Activated CD4-positive, CD25-positive, alpha-beta regulatory T cell treated with anti-CD3 and anti-CD28 coated beads, Interleukin-2, amount 50 U/mL, for 16 hours (primary cell): ENCODE data around the gene PARP1.
A peak's percentile ranks its signal among the peaks of the same experiment; 100 is the strongest.
"Not testable (repeated sequence)": the region's sequence is repeated elsewhere in the genome, so short reads cannot be mapped to it uniquely, and the experiment has no call there.

Experiments
- DNase-seq: peaks from one replicate; pipeline ENCODE4 v3.0.0-alpha.2; 2020; ENCODE audit warnings: low read depth, low spot score

The PARP1 gene

GRCh38 chr1:226407497-226408284, at the start of gene PARP1:
Gene PARP1 (minus strand): TSS chr1:226408093. CDS start chr1:226407929, 164 bp downstream.
- peak; percentile 75 for DNase-seq

DNA sequence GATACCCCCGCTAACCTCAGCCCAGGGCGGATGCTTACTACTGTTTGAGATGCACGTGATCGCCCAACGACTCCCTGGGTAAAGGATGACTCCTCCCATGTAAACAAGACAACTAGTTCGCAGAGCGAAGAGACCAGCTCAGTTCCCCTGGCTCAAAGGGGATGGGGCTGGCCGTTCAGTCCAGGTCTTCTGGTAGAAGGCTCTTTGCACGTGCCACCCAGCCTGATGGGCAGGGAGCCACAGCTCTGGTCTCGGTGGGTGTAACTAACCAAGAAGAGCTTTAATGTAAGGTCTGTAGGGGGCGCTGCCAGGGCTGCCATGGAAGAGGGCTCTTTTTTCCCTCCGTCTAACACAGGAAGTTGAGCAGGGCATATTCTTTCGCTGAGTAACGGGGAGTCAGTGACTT, 49.4 kb upstream of the PARP1 start:
- no peak for DNase-seq

GRCh38 chr1:226455843-226456242, 48.0 kb upstream of the PARP1 start:
- no peak for DNase-seq

- DNase-seq: no peak
Observed at GRCh38 chr1:226454349-226454748, 46.5 kb upstream of the PARP1 start.

GRCh38 chr1:226453015-226453704, 45.3 kb upstream of the PARP1 start:
- DNase-seq: no peak

DNA sequence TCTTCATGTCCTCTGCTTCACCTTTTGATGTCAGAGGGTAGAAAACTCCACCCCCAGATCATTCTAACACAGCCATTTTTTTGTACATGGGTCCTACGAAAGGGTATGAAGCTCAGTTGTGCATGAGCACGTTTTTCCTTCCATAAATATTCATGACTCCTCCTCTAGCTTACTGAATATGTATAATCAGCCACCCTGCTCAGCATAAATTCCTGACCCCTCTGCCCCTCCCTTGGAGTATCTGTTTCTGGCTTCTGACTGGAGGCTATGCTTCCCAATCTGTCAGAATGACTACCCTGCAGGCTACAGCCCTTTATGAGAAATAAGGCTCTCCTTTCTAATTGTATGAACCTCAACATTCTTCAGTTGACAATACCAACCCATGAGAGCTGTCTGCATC, 42.8 kb upstream of the PARP1 start:
- no peak for DNase-seq

GRCh38 chr1:226449823-226450222, 41.9 kb upstream of the PARP1 start:
- no peak for DNase-seq

DNA sequence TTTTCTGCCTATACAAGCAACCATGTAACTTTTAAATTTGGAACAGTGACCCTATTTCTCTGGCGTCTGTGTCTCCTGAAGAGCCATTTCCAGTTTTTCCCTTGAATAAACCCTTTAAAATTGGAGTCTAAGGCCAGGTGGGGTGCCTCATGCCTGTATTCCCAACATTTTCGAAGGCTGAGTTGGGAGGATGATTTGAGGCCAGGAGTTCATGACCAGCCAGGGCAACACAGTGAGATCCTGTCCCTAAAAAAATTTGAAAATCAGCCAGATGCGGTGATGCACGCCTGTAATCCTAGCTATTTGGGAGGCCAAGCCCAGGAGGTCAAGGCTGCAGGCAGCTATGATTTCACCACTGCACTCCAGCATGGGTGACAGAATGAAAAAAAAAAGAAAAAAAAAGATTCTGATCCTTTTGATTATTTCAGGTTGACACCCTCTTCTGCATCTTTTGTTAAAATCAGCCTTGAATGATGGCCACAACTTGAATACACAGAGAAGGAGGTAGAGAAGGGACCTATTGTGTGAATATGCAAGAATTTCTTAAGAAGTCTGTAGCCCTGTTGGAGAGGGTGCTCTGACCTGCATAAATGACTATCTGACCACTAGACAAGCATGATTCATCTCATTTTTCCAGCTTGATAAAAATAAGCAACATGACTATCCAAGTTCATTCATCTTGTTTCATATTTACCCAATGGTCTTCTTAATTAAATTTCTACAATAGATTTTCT, 40.2 kb upstream of the PARP1 start:
- no peak for DNase-seq

DNA sequence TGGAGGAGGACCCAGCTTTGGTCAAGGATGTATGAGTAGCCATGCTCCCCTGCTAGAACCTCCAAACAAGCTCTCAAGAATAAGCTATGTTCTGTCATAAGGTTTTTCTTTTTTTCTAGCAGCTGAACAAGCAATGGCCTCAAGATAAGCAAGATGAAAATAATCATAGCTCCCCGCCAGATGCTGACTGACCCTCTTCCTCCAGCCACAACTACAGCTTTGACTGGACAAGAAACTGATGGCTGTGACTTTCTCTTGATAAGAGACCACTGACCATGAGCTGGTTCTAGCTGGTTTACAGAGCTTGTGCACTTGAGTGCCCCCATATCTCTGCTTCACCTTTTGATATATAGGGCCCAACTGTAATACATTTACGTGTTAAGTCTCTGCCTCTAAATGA, 38.2 kb upstream of the PARP1 start:
- DNase-seq: no peak

DNA sequence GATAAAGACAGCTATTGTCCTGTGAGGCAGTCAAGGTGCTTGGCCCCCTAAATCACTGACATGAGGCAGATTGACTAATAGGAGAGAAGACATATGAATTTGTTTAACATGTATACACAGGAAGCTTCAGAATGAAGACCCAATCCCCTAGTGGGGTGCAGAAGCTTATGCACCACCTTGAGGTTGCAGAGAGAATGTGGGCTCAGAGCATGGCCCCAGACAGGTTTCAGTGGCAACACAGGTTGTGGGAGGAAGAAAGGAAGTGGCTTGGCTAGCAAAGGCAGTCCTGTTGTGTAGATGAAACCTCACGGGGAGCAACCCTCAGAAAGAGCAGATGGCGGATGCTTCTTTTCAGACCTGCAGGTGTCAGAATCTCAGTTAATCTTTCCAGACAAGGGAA, 37.0 kb upstream of the PARP1 start:
- peak; percentile 31 for DNase-seq

GRCh38 chr1:226443439-226443838, 35.5 kb upstream of the PARP1 start:
- DNase-seq: no peak

- no peak for DNase-seq
Observed at GRCh38 chr1:226443033-226443432, 35.1 kb upstream of the PARP1 start.

DNA sequence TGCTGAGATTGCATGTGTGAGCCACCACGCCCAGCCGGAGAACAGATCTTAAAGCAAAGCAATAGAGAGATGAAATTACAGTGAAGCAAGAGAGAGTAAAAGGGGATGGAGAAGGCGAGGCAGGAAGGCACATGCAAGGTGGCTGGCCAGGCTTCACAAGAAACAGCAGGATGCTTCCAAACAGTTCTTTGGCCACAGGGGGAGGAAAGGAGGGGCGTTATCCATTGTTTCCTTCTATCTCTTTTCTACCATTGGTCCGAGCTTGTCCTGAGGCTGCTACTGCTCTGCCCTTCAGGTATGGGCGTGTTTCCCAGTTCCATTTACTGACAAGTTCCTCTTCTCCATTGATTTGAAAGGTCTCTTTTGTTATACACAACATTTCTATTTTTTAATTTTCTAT, 33.7 kb upstream of the PARP1 start:
- DNase-seq: no peak

GRCh38 chr1:226440512-226440911, 32.6 kb upstream of the PARP1 start:
- DNase-seq: no peak

DNA sequence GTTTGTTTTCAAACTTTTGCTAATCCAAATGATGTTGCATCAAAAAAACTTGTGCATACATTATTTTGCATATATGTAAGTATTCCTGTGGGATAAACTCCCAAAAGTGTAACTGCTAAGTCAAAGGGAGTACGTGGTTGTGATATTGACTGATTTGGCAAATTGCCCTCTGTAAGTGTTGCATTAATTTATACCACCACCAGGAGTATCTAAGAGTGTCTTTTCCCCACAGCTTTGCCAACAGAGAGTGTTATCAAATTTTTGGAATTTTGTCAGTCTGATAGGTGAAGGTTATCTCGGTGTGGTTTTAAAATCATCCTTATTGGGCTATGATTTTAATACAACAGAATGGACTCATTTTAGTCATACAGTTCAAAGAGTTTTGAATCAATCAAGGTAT, 30.1 kb upstream of the PARP1 start:
- DNase-seq: no peak

DNA sequence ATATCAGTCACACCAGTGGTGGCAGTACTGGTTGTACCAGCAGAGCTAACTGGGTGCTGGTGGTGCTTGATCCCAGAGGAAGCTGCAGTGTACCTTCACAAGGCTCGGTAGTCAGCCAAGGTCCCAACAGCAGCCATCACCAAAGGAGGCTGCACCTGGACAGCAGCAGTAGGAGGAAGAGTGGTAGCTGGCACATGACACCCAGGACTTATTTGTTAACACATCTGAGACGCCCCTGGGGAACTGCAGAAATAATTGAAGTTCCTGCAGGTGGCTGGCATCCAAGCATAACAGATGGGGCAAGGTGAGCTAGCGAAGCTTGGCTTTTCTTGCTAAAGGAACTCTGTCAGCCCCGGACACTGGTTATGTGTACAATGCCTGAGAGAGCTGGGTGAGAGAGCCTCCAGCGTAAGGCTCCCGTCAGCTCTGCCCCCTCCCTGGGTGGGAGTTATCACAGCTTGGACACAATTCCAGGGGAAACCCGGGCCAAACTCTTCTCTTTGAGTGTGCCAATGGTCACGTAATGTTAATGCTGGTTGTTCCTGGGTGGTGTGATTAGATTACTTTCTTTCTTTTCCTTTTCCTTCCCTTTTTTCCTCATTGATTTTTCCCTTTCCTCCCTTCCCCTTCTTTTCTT, 29.1 kb upstream of the PARP1 start:
- DNase-seq: no peak

- no peak for DNase-seq
Observed at GRCh38 chr1:226436472-226436854, 28.6 kb upstream of the PARP1 start.

DNA sequence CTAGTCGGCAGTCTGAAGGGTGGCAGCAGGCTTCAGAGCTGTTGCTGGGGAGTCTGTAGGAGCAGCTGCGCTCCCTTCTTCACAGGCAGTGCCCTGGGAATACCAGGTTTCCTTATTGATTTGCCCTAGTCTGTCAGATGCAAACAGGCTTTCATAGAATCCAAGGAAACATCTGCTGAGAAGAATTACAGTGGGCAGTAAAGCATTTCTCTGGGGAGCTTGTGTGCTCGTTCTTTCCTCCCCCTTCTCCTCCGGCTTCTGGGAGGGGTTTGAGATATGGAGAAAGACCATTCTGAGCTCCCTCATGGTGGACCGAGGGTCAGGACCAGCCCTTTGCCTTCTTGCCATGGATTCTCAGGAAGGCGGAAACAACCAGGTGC, 25.4 kb upstream of the PARP1 start:
- no peak for DNase-seq

DNA sequence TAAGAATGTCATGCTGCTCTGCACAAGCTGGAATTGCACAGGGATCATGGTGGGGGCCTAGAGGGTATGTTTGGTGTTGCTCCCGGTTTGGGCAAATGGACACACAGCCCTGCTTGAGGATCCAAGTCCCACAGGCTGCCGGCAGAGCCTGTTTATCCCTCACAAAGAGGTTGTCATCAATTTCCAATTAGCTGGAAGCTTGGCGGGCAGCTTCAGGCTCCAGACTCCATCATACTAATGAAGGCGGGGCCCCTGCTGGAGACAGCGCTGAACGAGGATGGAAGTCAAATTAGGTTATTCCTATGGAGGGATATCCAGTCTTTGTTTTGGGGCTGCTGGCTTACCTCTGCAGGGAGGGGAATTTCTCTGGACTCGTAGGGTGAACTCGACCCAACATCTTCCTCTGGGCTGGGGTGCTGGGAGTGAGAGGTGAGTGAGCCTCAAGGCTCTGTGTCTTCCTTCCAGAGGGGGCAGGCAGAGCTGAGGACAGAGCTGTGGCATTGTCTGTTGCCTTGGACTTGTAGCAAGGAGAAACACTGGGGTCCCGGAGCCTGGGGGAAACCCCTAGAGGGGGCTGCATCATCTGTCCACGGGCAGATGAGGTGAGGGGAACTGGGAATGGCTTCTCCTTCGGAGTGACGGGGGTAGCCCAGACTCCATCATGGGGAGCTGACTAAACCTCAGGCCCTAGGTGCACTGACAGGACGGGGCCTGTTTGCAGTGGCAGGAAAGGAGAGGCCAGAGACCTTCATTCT, 24.9 kb upstream of the PARP1 start:
- no peak for DNase-seq

GRCh38 chr1:226431898-226432297, 24.0 kb upstream of the PARP1 start:
- DNase-seq: not testable (repeated sequence)
